GM21423 (cell line): ENCODE results near the gene ATP1B2.

Experiments used
- ATAC-seq: cut with Tn5 transposase; IDR thresholded peaks from one replicate; pipeline ENCODE4 v1.9.1; 2021; ENCODE audit warnings: mild to moderate bottlenecking, moderate library complexity; ENCODE audit not compliant: unreplicated experiment

The ATP1B2 gene

DNA sequence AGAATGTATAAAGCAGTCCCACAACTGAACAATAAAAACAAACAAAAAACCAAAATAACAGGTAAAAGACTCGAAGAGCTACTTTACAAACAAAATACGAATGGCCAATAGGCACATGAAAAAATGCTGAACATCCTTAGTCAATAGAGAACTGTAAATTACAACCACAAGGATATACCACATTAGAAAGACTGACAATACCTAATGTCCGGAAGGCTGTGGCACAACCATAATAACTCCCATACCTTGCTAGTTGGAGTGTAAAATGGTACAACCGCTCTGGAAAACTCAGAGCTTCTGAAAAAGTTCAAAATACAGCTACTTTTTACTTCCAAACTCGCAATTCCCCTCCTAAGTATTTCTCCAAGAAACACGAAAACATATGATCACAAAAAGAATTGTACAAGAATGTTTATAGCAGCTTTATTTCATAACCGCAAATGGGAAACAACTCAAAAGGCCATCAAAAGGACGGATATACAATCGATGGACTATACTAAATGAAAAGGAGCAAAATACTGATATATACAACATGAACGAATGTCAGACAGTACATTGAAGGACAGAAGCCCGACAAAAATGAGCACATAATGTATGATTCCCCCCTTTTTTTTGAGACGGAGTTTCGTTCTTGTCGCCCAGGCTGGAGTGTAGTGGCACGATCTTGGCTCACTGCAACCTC is 34.3 kb downstream of the ATP1B2 start:
- no peak for ATAC-seq

DNA sequence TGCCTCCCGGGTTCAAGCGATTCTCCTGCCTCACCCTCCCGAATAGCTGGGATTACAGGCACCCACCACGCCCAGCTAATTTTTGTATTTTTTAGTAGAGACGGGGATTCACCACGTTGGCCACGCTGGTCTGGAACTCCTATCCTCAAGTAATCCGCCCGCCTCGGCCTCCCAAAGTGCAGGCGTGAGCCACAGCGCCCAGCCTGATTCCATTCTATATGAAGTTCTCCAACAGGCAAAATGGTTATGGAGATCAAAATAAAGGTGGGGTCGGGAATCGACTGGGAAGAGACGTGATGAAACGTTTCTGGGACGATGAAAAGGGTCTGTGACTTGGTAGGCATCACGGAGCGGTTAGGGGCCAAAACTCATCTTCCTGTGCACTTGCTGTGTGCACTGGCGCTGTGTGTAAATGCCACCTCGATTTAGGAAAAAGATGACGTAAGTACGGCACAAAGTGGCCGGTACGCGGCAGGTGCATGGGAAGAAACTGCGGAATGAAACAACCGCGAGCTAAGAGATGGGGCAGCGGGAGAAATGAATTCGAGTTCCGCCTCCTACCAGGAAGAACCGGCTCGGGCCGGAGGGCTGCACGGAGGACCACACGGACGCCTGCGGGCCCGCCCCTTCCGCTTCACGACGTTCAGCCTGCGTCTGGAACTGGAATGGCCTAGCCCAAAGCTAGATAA is 35.0 kb downstream of the ATP1B2 start:
- ATAC-seq, result peak; percentile 48

DNA sequence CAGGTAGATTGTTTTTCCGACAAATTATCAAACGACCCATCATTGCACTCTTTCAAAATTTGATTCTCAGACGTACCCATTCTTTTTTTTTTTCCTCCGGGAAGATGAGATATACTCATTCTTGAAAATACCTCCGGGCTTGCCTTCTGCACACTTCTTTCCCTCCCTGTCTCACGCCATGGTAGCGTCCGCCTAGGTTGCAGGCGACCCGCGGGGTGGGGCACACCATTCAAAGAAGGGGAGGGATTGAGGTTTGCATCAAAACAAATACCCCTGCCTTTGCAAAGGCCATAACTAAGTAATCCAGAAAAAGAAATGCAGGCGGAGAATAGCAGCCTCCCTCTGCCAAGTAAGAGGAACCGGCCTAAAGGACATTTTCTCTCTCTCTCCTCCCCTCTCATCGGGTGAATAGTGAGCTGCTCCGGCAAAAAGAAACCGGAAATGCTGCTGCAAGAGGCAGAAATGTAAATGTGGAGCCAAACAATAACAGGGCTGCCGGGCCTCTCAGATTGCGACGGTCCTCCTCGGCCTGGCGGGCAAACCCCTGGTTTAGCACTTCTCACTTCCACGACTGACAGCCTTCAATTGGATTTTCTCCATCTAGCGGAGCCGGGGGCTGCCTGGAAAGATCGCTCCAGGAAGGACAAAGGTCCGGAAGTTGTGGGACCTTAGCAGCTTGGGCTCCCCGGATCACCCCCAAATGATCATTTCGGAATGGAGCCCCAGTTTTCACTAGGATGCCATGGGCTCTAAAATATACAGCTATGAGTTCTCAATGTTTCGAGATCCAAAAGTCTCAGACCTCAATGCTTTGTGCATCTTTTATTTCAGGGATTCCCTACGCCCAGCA is 35.7 kb downstream of the ATP1B2 start:
- ATAC-seq, result peak; percentile 41

DNA sequence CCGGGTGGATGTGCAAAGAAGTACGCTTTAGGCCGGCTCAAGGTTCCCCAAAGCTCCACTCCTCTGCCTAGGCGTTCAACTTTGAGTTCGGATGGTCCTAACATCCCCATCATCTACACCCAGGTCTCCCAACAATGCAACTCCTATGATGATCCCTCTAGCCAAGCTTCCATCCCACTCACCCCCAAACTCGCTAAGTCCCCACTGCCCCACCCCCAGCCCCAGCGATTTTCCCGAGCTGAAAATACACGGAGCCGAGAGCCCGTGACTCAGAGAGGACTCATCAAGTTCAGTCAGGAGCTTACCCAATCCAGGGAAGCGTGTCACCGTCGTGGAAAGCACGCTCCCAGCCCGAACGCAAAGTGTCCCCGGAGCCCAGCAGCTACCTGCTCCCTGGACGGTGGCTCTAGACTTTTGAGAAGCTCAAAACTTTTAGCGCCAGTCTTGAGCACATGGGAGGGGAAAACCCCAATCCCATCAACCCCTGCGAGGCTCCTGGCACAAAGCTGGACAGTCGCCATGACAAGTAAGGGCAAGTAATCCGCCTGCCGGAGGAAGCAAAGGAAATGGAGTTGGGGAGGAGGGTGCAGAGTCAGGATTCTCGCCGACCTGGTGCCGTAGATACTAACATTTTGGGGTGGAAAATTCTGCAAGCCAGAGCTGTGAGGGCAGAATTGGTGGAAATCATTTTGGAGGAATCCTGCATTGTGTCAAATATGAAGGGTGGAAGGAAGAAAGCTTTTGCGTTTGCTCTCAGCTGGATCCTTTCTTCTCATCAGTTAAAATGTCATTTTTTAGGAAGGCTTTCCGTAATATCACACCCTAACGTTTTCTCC is 36.6 kb downstream of the ATP1B2 start, which contains the start of gene TP53:
Gene TP53 (minus strand): TSS at position 419 of the 836 bp plus-strand sequence. CDS start 10,896 bp downstream, outside the sequence.
- no peak for ATAC-seq

DNA sequence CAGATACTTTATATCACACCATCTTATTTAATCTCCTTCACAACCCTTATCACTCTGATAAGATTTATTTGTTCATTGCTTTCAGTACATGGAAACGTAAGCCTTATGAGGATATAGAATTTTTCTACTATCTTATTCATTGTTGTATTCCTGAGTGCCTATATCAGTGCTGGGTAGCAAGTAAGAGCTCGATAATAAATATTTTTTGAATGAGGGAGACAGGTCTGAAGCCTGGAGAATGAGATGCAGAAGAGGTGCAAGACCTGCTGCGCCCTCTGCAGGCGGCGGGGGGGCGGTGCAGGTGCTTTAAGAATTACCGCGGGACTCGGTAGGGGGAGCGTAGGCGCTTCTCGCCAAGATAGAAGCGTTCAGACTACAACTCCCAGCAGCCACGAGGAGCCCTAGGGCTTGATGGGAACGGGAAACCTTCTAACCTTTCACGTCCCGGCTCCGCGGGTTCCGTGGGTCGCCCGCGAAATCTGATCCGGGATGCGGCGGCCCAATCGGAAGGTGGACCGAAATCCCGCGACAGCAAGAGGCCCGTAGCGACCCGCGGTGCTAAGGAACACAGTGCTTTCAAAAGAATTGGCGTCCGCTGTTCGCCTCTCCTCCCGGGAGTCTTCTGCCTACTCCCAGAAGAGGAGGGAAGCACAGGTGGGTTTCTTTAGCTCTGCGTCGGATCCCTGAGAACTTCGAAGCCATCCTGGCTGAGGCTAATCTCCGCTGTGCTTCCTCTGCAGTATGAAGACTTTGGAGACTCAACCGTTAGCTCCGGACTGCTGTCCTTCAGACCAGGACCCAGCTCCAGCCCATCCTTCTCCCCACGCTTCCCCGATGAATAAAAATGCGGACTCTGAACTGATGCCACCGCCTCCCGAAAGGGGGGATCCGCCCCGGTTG is 37.4 kb downstream of the ATP1B2 start, which contains the start of gene WRAP53:
Gene WRAP53 (plus strand): TSS at position 570 of the 900 bp plus-strand sequence. CDS start 172 bp downstream, at position 742.
- ATAC-seq, result peak; percentile 70

DNA sequence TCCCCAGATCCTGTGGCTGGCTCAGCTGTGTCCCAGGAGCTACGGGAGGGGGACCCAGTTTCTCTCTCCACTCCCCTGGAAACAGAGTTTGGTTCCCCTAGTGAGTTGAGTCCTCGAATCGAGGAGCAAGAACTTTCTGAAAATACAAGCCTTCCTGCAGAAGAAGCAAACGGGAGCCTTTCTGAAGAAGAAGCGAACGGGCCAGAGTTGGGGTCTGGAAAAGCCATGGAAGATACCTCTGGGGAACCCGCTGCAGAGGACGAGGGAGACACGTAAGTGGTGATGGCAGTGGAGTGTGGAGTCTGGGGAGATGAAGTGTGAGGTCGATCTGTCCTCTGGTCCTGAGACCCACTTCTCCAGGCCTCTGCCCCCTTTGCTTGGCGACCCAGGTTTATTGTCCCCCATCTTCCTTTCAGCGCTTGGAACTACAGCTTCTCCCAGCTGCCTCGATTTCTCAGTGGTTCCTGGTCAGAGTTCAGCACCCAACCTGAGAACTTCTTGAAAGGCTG is 38.1 kb downstream of the ATP1B2 start:
- ATAC-seq, result no peak

DNA sequence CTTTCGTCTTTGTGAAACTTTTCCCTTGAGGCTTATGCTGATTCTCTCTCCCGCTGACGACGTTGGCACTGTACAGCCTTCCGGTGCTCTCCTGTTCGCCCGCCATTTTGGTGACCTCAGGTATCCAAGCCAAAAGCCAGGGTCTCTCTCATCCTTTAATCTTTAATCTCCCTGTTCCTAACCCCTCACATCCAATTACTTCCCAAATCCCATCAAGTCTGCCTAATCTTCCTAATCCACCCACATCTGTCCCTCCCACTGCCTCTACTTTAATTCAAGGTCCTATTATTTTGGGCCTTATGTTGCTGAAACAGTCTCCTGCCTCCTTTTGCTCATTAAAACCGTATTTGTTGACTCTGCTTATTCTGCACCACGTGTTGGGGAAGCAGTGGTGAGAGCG is 44.9 kb downstream of the ATP1B2 start:
- ATAC-seq, result no peak

DNA sequence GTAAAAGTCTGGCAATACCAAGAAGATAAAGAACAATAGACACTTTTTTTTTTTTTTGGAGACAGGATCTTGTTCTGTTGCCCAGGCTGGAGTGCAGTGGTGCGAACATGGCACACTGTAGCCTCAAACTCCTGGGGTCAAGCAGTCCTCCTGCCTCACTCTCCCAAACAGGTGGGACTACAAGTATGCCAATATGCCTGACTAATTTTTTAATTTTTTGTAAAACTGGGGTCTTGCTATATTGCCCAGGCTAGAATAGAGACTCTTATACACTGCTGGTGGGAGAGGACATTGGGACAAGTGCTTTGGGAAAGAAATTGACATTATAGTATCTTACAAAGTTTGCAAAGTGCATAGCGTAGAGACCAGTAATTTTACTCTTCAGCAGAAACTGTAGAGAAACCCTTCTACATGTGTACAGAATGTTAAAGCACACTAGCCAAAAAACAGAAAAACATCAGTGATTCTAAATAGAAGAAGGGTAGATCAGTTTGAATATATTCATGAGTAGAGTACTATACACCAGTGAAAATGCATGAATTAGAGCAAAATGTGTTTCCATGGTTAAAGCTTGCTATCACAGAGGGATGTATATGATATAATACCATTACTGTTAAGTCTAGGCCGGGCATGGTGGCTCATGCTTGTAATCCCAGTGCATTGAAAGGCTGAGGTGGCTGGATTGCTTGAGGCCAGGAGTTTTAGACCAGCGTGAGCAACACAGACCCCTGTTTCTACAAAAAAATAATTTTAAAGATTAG is 47.3 kb downstream of the ATP1B2 start:
- ATAC-seq, result no peak

DNA sequence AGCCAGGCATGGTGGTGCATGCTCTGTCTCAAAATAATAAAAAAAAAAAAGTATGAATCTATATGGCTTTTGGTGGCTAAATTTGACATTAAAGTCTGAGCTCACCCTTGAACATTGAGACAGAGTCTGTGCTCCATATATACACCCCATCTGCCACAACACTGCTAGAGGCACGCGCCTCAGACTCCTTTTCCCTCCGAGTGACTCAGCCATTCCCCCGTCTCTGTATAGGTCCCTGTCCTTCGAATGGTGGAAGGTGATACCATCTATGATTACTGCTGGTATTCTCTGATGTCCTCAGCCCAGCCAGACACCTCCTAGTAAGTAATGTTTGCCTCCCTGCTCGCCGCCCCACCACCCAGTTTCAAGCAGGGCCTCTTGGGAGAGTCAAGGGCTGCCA is 49.8 kb downstream of the ATP1B2 start:
- ATAC-seq, result no peak

DNA sequence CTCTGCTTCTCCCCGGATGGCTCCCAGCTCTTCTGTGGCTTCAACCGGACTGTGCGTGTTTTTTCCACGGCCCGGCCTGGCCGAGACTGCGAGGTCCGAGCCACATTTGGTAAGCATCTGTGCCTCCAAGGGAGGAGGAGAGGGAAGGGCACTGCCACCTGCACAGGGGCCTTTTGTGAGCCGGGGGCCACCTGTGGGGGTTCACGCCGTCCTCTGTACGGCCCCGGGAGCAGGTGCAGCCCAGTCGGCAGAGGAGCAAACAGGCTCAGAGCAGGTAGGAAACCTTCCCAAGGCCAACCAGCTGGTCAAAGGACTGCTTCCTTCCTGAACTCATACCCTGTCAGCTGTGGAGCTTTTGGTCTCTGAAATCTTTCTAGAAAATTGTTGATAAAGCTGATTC is 51.0 kb downstream of the ATP1B2 start:
- no peak for ATAC-seq

DNA sequence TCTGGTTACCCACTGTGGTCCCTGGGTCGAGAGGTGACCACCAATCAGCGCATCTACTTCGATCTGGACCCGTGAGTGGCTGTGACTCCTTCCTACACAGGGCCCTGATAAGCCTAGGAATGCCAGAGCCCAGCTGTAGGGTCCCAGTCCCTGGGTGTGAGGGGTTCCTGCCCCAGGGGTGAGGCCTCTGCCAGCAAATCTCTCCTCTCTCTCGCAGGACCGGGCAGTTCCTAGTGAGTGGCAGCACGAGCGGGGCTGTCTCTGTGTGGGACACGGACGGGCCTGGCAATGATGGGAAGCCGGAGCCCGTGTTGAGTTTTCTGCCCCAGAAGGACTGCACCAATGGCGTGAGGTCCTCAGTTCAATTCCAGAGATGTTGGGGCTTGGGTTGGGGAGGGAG is 52.0 kb downstream of the ATP1B2 start:
- ATAC-seq, result no peak

DNA sequence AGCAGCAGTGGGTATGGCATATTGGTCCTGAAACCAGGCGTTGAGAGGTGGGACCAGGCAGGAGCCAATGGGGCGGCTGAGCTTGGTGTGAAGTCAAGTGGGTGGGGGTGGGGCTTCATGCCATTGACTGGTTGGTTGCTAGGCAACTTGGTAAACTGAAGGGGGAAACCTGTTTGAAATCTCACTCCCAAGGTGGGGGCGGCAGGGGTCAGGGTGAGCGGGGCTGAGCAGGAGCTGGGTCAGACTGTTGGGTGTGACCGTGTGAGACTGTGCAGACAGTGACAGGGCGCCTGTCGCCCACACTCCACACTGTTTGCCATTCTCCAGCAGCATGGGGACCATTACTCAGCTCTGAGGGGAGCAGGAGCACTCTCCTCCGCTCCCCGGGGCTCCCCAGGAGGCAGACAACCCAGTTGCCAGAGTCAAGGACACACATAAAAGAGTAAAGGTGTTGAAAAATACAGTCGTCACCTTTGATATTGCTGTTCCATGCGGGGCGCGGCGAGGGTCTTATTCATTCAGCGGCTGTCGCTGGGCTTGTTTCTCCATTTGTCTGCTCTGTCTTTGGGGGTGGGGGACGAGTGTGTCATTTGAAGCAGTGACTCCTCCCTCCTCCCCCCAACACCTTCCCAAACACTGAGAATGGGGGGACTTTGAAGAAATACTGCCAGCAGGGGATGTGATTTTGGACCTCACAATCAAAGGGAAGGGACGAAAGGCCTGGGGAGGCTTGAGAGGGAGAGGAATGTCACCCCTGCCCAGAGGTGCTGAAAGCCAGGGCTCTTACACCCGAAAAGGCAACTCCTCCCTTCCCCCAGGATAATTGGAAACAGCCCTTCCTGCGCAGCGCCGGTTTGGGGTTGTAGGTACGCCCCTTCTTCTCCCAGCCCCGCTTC is 53.1 kb downstream of the ATP1B2 start:
- ATAC-seq, result no peak

DNA sequence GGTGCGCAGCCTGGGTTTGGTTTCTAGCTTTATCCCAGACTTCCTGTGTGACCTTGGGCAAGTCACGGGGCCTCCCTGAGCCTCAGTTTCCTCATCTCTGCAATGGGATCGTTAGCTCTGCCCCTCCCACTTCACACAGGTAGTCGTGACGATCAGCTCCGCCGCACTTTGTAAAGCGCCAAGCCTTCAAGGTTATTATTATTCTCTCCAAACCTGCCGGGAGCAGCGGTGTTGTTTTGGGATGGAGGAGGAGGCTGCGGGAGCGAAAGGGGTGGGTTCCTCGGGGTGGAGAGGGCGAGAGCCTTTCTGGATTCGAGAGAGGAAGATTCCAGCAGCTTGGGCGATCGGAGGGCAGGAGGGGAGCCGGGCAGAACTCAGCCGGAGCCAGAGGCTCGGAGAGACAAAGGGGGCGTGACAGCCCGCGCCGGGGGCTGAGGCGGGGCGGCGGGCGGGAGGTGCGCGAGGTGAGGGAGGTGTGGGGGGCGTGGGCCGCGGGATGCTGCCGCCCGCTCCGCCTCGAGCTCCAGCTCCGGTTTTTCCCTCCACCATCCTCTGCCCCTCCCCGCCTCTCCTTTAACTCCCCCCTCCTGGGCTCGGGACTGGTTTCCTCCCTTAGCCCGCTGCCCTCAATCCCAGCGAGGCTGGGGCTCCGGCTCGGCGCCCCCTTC is 54.0 kb downstream of the ATP1B2 start, which contains the start of gene EFNB3:
Gene EFNB3 (plus strand): TSS at position 602 of the 668 bp plus-strand sequence. CDS start 397 bp downstream, outside the sequence.
- no peak for ATAC-seq

DNA sequence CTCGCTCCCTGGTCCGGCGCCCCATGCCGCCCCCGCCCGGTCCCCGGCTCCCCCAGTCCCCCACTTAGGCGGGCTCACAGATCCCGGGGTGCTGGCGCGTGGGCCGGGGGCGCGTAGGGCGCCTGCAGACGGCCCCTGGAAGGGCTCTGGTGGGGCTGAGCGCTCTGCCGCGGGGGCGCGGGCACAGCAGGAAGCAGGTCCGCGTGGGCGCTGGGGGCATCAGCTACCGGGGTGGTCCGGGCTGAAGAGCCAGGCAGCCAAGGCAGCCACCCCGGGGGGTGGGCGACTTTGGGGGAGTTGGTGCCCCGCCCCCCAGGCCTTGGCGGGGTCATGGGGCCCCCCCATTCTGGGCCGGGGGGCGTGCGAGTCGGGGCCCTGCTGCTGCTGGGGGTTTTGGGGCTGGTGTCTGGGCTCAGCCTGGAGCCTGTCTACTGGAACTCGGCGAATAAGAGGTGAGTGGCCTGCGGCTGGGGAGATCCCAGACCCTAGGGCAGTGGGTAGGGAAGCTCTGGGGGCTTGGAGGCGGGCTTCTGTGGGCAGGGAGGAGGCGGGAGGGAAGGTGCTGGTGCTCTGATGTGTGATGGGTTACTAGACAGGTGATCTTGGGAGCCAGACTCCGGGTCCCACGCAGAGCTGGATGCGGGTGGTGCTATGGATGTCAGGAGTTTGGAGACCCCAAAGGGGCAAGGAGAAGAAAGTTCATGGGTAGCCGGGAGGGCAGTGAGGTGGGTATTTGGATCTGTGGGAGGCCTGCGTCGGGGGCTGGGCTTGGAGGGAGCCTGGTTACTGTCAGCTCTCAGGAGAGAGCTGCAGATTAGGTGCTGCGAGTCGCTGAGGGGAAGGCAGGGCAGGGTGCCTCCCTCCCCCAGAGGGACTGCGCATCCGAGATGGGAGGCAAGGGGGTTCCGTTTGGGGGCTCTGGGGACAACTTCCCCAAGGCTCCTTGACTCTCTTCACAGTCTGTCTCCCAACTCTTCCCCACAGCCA is 54.8 kb downstream of the ATP1B2 start:
- ATAC-seq, result no peak

DNA sequence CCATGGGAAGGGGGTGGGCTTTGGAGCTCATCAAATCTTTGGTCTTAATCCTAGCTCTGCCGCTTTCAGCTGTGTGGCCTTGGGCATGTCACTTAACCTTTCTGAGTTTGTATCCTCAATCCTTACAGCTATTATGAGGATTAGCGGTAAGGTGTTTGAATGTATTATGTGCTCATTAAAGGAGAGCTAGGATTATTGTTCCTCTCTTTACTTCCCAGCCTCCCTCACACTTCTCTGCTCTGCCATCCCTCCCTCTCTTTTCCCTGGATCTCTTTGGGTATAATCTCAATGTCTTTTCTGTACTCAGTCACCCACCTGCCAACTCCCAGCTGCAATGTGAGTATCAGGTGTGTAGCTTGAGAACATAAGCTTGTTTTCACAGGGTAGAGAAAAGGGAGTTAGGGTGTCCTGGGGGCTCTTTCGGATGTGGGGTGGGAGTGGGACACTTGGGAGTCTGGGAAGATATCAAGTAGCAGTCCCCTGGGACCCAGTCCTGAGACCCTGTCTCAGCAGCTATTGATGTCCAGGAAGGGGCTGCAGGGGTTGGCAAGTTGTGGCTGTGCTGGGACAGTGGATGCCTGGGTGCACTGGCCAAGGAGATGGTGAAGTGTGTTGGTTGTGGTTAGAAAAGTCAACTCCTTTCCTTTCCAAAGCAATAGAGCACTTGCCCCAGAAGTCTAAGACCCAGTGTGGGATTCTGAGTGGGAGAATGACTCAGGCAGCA is 56.1 kb downstream of the ATP1B2 start:
- no peak for ATAC-seq
